Stimulated activated CD8-positive, alpha-beta memory T cell treated with anti-CD3 and anti-CD28 coated beads, Interleukin-4, amount 100 ng/mL, for 24 hours (primary cell): ENCODE data around the gene SMAD9.
"Not testable (repeated sequence)": the region's sequence is repeated elsewhere in the genome, so short reads cannot be mapped to it uniquely, and the experiment has no call there.

Experiments
- DNase-seq: peaks from one replicate; pipeline ENCODE4 v3.0.0-alpha.2; 2020; ENCODE audit warnings: low read depth

SMAD9 gene

GRCh38 chr13:36910545-36910944 lies 9.5 kb downstream of the SMAD9 start:
- no peak for DNase-seq

GRCh38 chr13:36907821-36908220 lies 12.2 kb downstream of the SMAD9 start:
- no peak for DNase-seq

GRCh38 chr13:36907266-36907665 lies 12.8 kb downstream of the SMAD9 start:
- no peak for DNase-seq

- DNase-seq: no peak
These were observed 14.1 kb downstream of the SMAD9 start for GRCh38 chr13:36905944-36906343.

GRCh38 chr13:36903925-36904595 lies 16.0 kb downstream of the SMAD9 start:
- no peak for DNase-seq

GRCh38 chr13:36897054-36897616 lies 22.9 kb downstream of the SMAD9 start:
- no peak for DNase-seq

- no peak for DNase-seq
These were observed 28.3 kb downstream of the SMAD9 start for GRCh38 chr13:36891752-36892151.

GRCh38 chr13:36888645-36889044 lies 31.4 kb downstream of the SMAD9 start:
- no peak for DNase-seq

GRCh38 chr13:36887758-36888521 lies 32.1 kb downstream of the SMAD9 start:
- no peak for DNase-seq

- no peak for DNase-seq
These were observed 34.1 kb downstream of the SMAD9 start for GRCh38 chr13:36885901-36886300.

- DNase-seq: no peak
These were observed 35.8 kb downstream of the SMAD9 start for GRCh38 chr13:36884235-36884634.

GRCh38 chr13:36883824-36884223 lies 36.2 kb downstream of the SMAD9 start:
- DNase-seq: no peak

GRCh38 chr13:36883392-36883791 lies 36.6 kb downstream of the SMAD9 start:
- DNase-seq: not testable (repeated sequence)

- no peak for DNase-seq
These were observed 37.1 kb downstream of the SMAD9 start for GRCh38 chr13:36882829-36883390.

GRCh38 chr13:36880961-36881360 lies 39.1 kb downstream of the SMAD9 start:
- no peak for DNase-seq

GRCh38 chr13:36879218-36879938 lies 40.7 kb downstream of the SMAD9 start:
- DNase-seq: no peak

GRCh38 chr13:36875961-36876360 lies 44.1 kb downstream of the SMAD9 start:
- DNase-seq: no peak

- DNase-seq: no peak
These were observed 44.6 kb downstream of the SMAD9 start for GRCh38 chr13:36875431-36875830.

GRCh38 chr13:36872621-36873020 lies 47.4 kb downstream of the SMAD9 start:
- no peak for DNase-seq

GRCh38 chr13:36870050-36870692 lies 49.9 kb downstream of the SMAD9 start:
- DNase-seq: no peak

- no peak for DNase-seq
These were observed 53.8 kb downstream of the SMAD9 start for GRCh38 chr13:36866232-36866631.

- no peak for DNase-seq
These were observed 54.8 kb downstream of the SMAD9 start for GRCh38 chr13:36865265-36865664.
